PC-3 (cell line): Measurements from ENCODE around the gene BCAN. TPM values are rescaled to one million over a fixed set of nuclear protein-coding genes. Genes with fewer than 3 reads are reported as not detected.

Experiments used
- ATAC-seq: fragments of 200-7000 bp; cut with Tn5 transposase; 2 replicates; pipeline ENCODE4 v1.9.1; 2020; ENCODE audit warnings: mild to moderate bottlenecking, moderate library complexity
- BruUV-seq: library from RNA; stranded (reverse); fragments of 400-500 nt; replicated peaks from 2 replicates; lab custom pipeline; 2021; lab: Mats Ljungman, UMichigan
- CTCF ChIA-PET: fragments of 300-600 bp; sonication (Branson Sonifier 250); formaldehyde crosslinking; loops from one replicate; lab custom pipeline; 2022; ENCODE audit warnings: antibody characterized with exemption; lab: Charles Lee
- POLR2A ChIA-PET: fragments of 300-600 bp; sonication (Branson Sonifier 250); formaldehyde crosslinking; loops from one replicate; lab custom pipeline; 2022; ENCODE audit warnings: antibody characterized with exemption; ENCODE audit not compliant: unreplicated experiment; lab: Charles Lee
- DNase-seq: peaks from one replicate; pipeline ENCODE4 v3.0.0-alpha.2; 2015
- H2AFZ ChIP-seq: fragments of 300-600 bp; sonication (generic); 2 replicates; pipeline ENCODE4 v1.6.0; 2016; ENCODE audit warnings: antibody characterized with exemption, low read length
- H3F3A ChIP-seq: fragments of 300-600 bp; sonication (generic); one replicate; pipeline ENCODE4 v1.6.0; 2017; ENCODE audit warnings: antibody characterized with exemption, low read length, control low read depth, mild to moderate bottlenecking; ENCODE audit not compliant: unreplicated experiment
- H3K27ac ChIP-seq: fragments of 300-600 bp; sonication (generic); 2 replicates; pipeline ENCODE4 v1.5.1; 2016; ENCODE audit warnings: mild to moderate bottlenecking, low read length
- H3K27me3 ChIP-seq: fragments of 300-600 bp; sonication (generic); 2 replicates; pipeline ENCODE4 v1.6.1; 2016; ENCODE audit warnings: low read length, mixed read lengths
- H3K36me3 ChIP-seq: fragments of 300-600 bp; sonication (generic); 2 replicates; pipeline ENCODE4 v1.6.1; 2016; ENCODE audit warnings: low read depth, mixed run types, low read length, mixed read lengths
- H3K4me1 ChIP-seq: fragments of 300-600 bp; sonication (generic); 2 replicates; pipeline ENCODE4 v1.5.1; 2016; ENCODE audit warnings: low read length; ENCODE audit not compliant: insufficient read depth
- H3K4me2 ChIP-seq: fragments of 300-600 bp; sonication (generic); 2 replicates; pipeline ENCODE4 v1.6.0; 2016; ENCODE audit warnings: low read length
- H3K4me3 ChIP-seq: fragments of 300-600 bp; sonication (generic); 2 replicates; pipeline ENCODE4 v1.5.1; 2016; ENCODE audit warnings: mild to moderate bottlenecking, low read length, mixed read lengths
- H3K79me2 ChIP-seq: fragments of 300-600 bp; sonication (generic); 2 replicates; pipeline ENCODE4 v1.6.1; 2017; ENCODE audit warnings: low read length, mixed read lengths
- H3K9ac ChIP-seq: fragments of 300-600 bp; sonication (generic); 2 replicates; pipeline ENCODE4 v1.6.0; 2016; ENCODE audit warnings: mild to moderate bottlenecking, low read length
- H3K9me2 ChIP-seq: fragments of 300-600 bp; sonication (generic); replicated peaks from 2 replicates; pipeline ENCODE4 v1.6.1; 2016; ENCODE audit warnings: mixed run types, low read length, mixed read lengths
- H3K9me3 ChIP-seq: fragments of 300-600 bp; sonication (generic); 2 replicates; pipeline ENCODE4 v1.6.1; 2016; ENCODE audit warnings: low read length, mixed read lengths
- H4K20me1 ChIP-seq: fragments of 300-600 bp; sonication (generic); 2 replicates; pipeline ENCODE4 v1.6.1; 2016; ENCODE audit warnings: low read length, mixed read lengths
- CTCF ChIP-seq: fragments of 300-600 bp; sonication (generic); conservative IDR thresholded peaks from 2 replicates; pipeline ENCODE4 v1.5.1; 2017; ENCODE audit warnings: antibody characterized with exemption, low read depth, mild to moderate bottlenecking, low read length
- EZH2 ChIP-seq: fragments of 300-600 bp; sonication (generic); IDR thresholded peaks from one replicate; pipeline ENCODE4 v1.6.1; 2017; ENCODE audit warnings: antibody characterized with exemption, mild to moderate bottlenecking, low read length; ENCODE audit not compliant: unreplicated experiment
- EZH2phosphoT487 ChIP-seq: fragments of 300-600 bp; sonication (generic); IDR thresholded peaks from 2 replicates; pipeline ENCODE4 v1.6.1; 2018; ENCODE audit warnings: mild to moderate bottlenecking, antibody characterized with exemption, low read length, borderline replicate concordance
- intact Hi-C: fragments of 100-400 bp; cut with micrococcal nuclease; formaldehyde crosslinking; loops from 2 replicates; pipeline ENCODE4 v1.9.0; 2023
- total RNA-seq: library from RNA; depleted of rRNA; stranded (reverse); fragments of >200 nt; gene quantifications from 2 replicates; pipeline ENCODE4 v1.2.3, GENCODE V29; 2014

BCAN gene
- total RNA-seq, 1 experiment from 2014 or later = not detected

GRCh38 chr1:156643049-156643777 is 1.3 kb downstream of the BCAN start:
- no peaks in the 10 kb centered on the region for H4K20me1 ChIP-seq
- H3F3A ChIP-seq = no peaks in the 10 kb centered on the region
- no peaks in the 10 kb centered on the region for H3K36me3 ChIP-seq
- BruUV-seq = no TSS peak
- no peaks in the 10 kb centered on the region for H3K9me2 ChIP-seq
- H3K9me3 ChIP-seq = no peaks in the 10 kb centered on the region
- no peak overlapping the region for H2AFZ ChIP-seq
- DNase-seq = no peak
- no peaks in the 10 kb centered on the region for H3K79me2 ChIP-seq
- H3K27ac ChIP-seq = no peak overlapping the region
- intact Hi-C loops = no loop called here
- no peak overlapping the region for H3K4me3 ChIP-seq
- TF ChIP-seq EZH2 (no peak), CTCF (no peak), EZH2phosphoT487 (no peak)
- ChIA-PET CTCF (no interaction called here), POLR2A (no interaction called here)
- H3K4me1 ChIP-seq = peaks cover 15% of the 10 kb centered on the region
- H3K9ac ChIP-seq = no peak overlapping the region
- H3K4me2 ChIP-seq = no peak overlapping the region
- peaks cover 26% of the 10 kb centered on the region for H3K27me3 ChIP-seq
- no peak for ATAC-seq

GRCh38 chr1:156643778-156644092 is 1.8 kb downstream of the BCAN start:
- H3F3A ChIP-seq = no peaks in the 10 kb centered on the region
- TF ChIP-seq EZH2 = no peak
- no peak for TF ChIP-seq EZH2phosphoT487
- no peak for TF ChIP-seq CTCF
- no peak overlapping the region for H3K27ac ChIP-seq
- no peak overlapping the region for H2AFZ ChIP-seq
- no peak for ATAC-seq
- no peaks in the 10 kb centered on the region for H3K36me3 ChIP-seq
- no peaks in the 10 kb centered on the region for H4K20me1 ChIP-seq
- H3K9me3 ChIP-seq = no peaks in the 10 kb centered on the region
- no TSS peak for BruUV-seq
- intact Hi-C loops = no loop called here
- ChIA-PET POLR2A (no interaction called here), CTCF (no interaction called here)
- peaks cover 21% of the 10 kb centered on the region for H3K27me3 ChIP-seq
- no peaks in the 10 kb centered on the region for H3K79me2 ChIP-seq
- H3K4me3 ChIP-seq = no peak overlapping the region
- peaks cover 15% of the 10 kb centered on the region for H3K4me1 ChIP-seq
- H3K9ac ChIP-seq = no peak overlapping the region
- DNase-seq = no peak
- no peaks in the 10 kb centered on the region for H3K9me2 ChIP-seq
- no peak overlapping the region for H3K4me2 ChIP-seq

- Histone ChIP-seq H3K4me1 (peaks cover 12% of the 10 kb centered on the region), H3F3A (no peaks in the 10 kb centered on the region), H2AFZ (no peak overlapping the region), H4K20me1 (no peaks in the 10 kb centered on the region), H3K4me2 (no peak overlapping the region), H3K27me3 (peaks cover 18% of the 10 kb centered on the region), H3K9me3 (no peaks in the 10 kb centered on the region), H3K9ac (no peak overlapping the region), H3K36me3 (no peaks in the 10 kb centered on the region), H3K79me2 (no peaks in the 10 kb centered on the region), H3K4me3 (no peak overlapping the region), H3K9me2 (no peaks in the 10 kb centered on the region), H3K27ac (no peak overlapping the region)
- TF ChIP-seq CTCF (no peak), EZH2phosphoT487 (no peak), EZH2 (no peak)
- ChIA-PET CTCF (no interaction called here), POLR2A (no interaction called here)
- no TSS peak for BruUV-seq
- intact Hi-C loops = no loop called here
- no peak for DNase-seq
- no peak for ATAC-seq
These were observed 2.2 kb downstream of the BCAN start for GRCh38 chr1:156644146-156644545.
